Hepatocyte (in vitro differentiated cells): ENCODE results near the gene CNST.

Experiments
- EZH2 ChIP-seq: fragments of 200-600 bp; sonication (generic); IDR thresholded peaks from 2 replicates; pipeline ENCODE4 v1.6.1; 2016; ENCODE audit warnings: antibody characterized with exemption, mild to moderate bottlenecking, borderline replicate concordance
- EZH2phosphoT487 ChIP-seq: fragments of 200-600 bp; sonication (generic); IDR thresholded peaks from one replicate; pipeline ENCODE4 v1.6.1; 2018; ENCODE audit warnings: antibody characterized with exemption, mild to moderate bottlenecking, low read depth, moderate library complexity; ENCODE audit not compliant: unreplicated experiment, severe bottlenecking
- TF ChIP-seq, protein P1 (sequence below): fragments of 200-600 bp; sonication (generic); IDR thresholded peaks from 2 replicates; pipeline ENCODE4 v1.5.1; 2016; ENCODE audit warnings: antibody characterized with exemption, mild to moderate bottlenecking; ENCODE audit not compliant: poor library complexity

DNA sequence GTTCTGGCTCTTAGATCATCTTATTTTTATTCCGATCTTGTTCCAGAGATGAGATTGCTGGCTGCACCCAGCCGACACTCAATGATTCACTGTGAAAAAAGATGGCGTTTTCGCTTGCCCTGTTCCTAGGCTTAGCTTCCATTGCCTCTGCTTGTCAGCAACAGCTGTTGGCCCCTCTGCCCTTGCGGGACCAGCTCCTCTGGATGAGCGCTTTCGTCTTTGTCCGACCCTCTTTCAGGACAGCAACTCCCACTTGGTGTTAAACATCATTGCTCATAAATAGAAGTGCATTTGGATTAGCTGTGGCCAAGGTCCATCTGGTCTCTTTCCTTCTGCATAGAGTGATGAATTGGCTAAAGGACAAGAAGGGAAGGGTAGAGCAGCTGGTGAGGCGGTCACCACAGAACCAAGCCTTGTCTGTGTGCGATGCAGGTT is 114.5 kb downstream of the CNST start:
- TF ChIP-seq EZH2 (no peak), EZH2phosphoT487 (no peak)
- TF ChIP-seq, protein P1, sequence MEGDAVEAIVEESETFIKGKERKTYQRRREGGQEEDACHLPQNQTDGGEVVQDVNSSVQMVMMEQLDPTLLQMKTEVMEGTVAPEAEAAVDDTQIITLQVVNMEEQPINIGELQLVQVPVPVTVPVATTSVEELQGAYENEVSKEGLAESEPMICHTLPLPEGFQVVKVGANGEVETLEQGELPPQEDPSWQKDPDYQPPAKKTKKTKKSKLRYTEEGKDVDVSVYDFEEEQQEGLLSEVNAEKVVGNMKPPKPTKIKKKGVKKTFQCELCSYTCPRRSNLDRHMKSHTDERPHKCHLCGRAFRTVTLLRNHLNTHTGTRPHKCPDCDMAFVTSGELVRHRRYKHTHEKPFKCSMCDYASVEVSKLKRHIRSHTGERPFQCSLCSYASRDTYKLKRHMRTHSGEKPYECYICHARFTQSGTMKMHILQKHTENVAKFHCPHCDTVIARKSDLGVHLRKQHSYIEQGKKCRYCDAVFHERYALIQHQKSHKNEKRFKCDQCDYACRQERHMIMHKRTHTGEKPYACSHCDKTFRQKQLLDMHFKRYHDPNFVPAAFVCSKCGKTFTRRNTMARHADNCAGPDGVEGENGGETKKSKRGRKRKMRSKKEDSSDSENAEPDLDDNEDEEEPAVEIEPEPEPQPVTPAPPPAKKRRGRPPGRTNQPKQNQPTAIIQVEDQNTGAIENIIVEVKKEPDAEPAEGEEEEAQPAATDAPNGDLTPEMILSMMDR: no peak
